GM13976 (cell line): Measurements from ENCODE around the gene SHLD1.
A peak's percentile ranks its signal among the peaks of the same experiment; 100 is the strongest.
"Not testable (repeated sequence)": the region's sequence is repeated elsewhere in the genome, so short reads cannot be mapped to it uniquely, and the experiment has no call there.

Experiments
- DNase-seq: peaks from one replicate; pipeline ENCODE4 v3.0.0; 2012; ENCODE audit warnings: low spot score
- in situ Hi-C: fragments of 300-500 bp; cut with MboI; formaldehyde crosslinking; loops from one replicate; pipeline ENCODE4 v1.12.0; 2022; ENCODE audit warnings: low sequenced_read_pairs, mixed read lengths, inconsistent platforms; ENCODE audit not compliant: unreplicated experiment
- TF ChIP-seq, protein P1 (sequence below): IDR thresholded peaks from 2 replicates; pipeline ENCODE4 v1.5.1; 2012; ENCODE audit warnings: borderline replicate concordance, mild to moderate bottlenecking; ENCODE audit not compliant: insufficient read depth; ENCODE audit errors: extremely low read depth, missing control alignments, control extremely low read depth

SHLD1 gene

DNA sequence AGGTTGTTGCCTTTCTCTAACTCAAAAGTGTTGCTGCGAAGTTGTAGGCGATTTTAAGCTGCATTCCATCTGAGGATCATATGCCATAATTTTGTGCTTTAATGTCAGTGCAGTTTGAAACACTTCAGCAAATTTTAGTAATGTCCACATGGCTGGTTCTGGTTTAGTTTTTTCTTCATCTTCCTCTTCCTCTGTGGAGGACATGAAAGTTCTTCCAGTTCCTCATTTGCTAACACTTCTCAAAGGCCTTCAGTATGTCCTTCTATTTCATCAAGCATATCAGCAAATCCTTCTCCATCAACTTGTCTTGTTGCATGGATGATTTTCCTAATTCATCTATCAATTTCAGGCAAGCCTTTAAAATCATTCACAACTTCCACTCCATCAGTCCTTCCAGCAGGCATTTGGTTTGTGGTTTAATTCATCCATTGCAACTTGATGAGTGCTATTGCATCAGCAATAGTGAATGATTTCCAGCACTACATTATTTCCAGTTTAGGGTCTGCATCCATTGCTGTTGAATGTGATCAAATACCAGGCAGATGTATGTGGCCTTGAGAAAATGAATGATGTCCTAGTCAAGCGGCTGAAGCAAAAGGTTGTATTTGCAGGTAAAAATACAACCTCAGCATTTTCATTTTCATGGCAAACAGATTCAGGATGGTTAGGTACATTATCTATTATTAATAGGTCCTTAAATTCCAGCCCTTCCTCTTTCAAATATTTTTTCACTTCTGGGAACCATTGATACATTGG lies 20.2 kb downstream of the SHLD1 start:
- DNase-seq, result no peak
- in situ Hi-C loops, result no loop called here
- TF ChIP-seq, protein P1, sequence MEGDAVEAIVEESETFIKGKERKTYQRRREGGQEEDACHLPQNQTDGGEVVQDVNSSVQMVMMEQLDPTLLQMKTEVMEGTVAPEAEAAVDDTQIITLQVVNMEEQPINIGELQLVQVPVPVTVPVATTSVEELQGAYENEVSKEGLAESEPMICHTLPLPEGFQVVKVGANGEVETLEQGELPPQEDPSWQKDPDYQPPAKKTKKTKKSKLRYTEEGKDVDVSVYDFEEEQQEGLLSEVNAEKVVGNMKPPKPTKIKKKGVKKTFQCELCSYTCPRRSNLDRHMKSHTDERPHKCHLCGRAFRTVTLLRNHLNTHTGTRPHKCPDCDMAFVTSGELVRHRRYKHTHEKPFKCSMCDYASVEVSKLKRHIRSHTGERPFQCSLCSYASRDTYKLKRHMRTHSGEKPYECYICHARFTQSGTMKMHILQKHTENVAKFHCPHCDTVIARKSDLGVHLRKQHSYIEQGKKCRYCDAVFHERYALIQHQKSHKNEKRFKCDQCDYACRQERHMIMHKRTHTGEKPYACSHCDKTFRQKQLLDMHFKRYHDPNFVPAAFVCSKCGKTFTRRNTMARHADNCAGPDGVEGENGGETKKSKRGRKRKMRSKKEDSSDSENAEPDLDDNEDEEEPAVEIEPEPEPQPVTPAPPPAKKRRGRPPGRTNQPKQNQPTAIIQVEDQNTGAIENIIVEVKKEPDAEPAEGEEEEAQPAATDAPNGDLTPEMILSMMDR, result no peak

DNA sequence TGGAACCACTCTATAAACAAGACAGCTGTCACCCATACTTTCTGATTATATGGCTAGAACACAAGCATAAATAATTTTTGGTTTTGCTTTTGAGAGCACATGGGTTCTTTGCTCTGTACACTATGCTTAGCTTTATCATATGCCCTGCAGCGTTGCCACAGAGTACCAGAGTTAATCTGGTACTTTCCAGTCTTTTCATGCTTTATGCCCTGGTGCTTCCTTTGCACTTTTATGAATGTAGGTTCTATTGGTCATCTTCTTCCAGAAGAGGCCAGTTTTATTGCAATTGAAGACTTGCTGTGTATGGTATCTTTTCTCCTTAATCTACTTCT lies 20.8 kb downstream of the SHLD1 start:
- no peak for DNase-seq
- in situ Hi-C loops, result no loop called here
- TF ChIP-seq, protein P1, result no peak

DNA sequence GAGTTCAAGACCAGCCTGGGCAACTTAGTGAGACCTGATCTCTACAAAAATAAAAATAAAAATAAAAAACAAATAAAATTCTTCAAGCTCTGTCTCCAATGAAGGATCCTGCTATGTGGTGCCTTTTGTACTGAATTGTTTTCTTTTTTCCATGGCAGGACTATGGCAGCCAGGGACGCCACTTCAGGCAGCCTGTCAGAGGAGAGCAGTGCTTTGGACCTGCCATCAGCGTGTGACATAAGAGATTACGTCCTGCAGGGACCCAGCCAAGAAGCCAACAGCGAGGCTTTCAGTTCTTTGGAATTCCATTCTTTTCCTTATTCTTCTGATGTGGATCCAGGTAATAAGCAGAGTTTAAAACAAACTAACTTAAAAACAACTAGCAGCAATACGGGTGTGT lies 22.5 kb downstream of the SHLD1 start:
- TF ChIP-seq, protein P1, result no peak
- no peak for DNase-seq
- in situ Hi-C loops, result no loop called here

DNA sequence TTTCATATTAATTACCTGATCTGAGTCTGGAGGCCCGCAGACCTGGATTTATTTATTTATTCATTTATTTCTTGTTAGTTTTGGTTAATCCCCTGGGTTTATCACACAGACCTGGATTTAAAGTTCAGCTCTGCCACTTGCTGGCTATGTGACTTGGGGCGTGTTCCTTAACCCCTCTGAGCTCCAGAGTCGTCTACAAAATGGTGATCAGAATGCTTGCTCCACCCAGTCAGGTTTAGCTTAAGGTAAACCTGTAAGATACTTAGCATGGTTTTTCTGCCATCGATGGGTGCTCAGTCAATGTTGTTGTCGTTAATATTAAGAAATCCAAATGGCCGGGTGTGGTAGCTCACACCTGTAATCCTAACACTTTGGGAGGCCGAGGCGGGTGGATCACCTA lies 23.4 kb downstream of the SHLD1 start:
- in situ Hi-C loops, result no loop called here
- TF ChIP-seq, protein P1, result no peak
- no peak for DNase-seq

DNA sequence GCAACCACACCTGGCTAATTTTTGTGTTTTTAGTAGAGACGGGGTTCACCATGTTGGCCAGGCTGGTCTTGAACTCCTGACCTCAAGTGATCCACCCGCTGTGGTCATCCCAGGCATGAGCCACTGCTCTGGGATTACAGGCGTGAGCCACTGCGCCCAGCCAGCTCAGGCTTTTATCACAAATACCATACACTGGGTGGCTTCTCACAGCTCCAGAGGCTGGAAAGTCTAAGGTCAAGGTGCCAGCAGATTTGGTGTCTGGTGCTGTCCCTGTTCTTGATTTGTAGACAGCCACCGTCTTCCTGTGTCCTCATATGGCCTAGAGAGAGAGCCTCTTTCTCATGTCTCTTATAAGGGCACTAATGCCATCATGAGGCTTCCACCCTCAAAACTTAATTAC lies 25.9 kb downstream of the SHLD1 start:
- no peak for DNase-seq
- in situ Hi-C loops, result no loop called here
- TF ChIP-seq, protein P1, result no peak

DNA sequence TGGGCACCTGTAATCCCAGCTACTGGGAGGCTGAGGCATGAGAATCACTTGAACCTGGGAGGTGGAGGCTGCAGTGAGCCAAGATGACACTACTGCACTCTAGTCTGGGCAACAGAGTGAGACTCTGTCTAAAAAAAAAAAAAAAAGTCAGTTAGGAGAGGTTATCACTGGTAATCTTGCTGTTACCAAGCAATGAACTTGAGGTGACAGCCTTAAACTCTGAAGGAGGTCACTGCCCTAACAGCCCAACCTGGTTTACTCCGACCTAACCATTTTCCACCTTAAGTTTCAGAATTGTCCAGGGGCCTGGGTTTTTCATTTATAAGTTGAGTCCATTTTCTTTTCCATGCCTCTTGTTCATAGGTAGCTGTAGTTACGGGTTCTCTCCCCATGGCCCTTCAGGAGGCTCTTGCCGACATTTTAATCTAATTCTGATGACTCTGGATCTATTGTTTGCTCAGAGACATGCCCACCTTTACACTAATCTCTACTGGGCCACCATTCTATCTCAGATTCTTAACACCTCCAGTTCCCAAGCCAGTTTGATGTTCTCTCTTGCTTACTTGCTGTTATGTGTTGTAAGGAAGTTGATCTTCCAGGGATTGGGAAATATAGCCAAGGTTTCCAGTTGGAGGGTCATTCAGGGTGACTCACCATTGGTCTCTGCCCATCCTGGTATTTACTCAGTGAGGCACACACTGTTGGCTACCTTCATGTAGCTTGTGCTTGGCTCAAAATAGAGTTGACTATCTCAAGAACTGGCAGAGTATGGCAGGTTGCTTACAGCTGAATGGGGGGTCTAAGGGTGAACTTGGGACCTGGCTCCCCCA lies 29.1 kb downstream of the SHLD1 start:
- in situ Hi-C loops, result no loop called here
- TF ChIP-seq, protein P1, result no peak
- no peak for DNase-seq

DNA sequence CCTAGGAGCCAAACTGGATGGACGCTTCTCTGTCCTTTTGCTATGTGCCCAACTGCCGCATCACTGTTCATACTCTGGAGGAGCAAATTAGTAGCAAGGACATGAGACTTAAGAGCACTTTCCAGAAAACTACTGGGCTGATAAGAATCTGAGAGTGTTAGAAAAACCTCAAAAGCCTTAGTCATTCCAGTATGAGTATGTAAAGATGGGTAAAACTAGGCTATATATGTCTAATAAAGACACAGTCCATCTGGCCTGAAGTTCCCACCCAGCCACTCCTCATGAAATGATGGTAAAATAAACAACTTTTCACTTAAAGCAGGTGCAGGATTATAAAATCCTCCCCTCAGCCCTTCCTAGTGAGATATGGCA lies 30.6 kb downstream of the SHLD1 start:
- TF ChIP-seq, protein P1, result no peak
- peak; percentile 47 for DNase-seq
- in situ Hi-C loops, result loop anchor here (10.0 kb wide), 1 partner anchor 216 kb away; no protein-coding TSS in a partner anchor

DNA sequence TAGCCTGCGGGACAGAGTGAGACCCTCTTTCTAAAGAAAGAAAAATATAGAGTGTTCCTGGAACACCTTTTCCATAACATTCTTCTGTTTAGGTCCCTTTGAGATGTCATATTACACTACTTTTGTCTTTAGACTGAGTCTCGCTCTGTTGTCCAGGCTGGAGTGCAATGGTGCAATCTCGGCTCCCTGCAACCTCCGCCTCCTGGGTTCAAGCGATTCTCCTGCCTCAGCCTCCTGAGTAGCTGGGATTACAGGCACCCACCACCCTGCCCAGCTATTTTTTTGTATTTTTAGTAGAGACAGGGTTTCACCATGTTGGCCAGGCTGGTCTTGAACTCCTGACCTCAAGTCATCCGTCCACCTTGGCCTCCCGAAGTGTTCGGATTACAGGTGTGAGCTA lies 31.2 kb downstream of the SHLD1 start:
- in situ Hi-C loops, result loop anchor here (10.0 kb wide), 1 partner anchor 217 kb away; no protein-coding TSS in a partner anchor
- DNase-seq, result not testable (repeated sequence)
